GM23248 (cell line): Measurements from ENCODE around the gene JMJD7.

Experiments
- EZH2 ChIP-seq: fragments of 200-600 bp; sonication (generic); IDR thresholded peaks from 2 replicates; pipeline ENCODE4 v1.6.1; 2018; ENCODE audit warnings: antibody characterized with exemption, mild to moderate bottlenecking; ENCODE audit not compliant: insufficient read depth, poor library complexity, severe bottlenecking
- EZH2phosphoT487 ChIP-seq: fragments of 200-600 bp; sonication (generic); IDR thresholded peaks from 2 replicates; pipeline ENCODE4 v1.6.1; 2018; ENCODE audit warnings: antibody characterized with exemption, moderate library complexity, mild to moderate bottlenecking, low read depth; ENCODE audit not compliant: insufficient read depth

DNA sequence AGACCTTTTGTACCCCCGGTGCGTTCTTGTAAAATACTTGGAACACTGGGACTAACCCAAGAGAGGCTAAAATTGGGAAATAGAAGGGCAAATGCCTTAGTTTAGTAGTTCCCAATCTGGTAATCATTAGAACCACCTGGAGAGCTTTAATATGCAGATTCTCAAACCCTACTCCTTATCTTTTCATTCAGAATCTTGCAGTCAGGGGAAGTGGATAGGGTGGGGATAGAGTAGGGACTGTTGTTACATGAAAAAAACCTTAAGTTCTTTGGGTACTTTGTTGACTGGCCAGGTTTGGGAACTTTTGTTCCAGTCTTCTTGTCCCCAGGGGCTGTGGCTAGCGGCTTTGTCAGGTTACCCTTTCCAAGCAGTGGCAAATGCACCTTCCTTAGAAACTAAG, 37.7 kb upstream of the JMJD7 start:
- TF ChIP-seq EZH2 (no peak), EZH2phosphoT487 (no peak)
